Measurements from ENCODE around the gene PITPNB. TPM values are rescaled to one million over a fixed set of nuclear protein-coding genes. Genes with fewer than 3 reads are reported as not detected.

Gene PITPNB
- total RNA-seq, 4 donors from 2014 or later, result 34.7 to 47.6 (median 40.4) TPM

DNA sequence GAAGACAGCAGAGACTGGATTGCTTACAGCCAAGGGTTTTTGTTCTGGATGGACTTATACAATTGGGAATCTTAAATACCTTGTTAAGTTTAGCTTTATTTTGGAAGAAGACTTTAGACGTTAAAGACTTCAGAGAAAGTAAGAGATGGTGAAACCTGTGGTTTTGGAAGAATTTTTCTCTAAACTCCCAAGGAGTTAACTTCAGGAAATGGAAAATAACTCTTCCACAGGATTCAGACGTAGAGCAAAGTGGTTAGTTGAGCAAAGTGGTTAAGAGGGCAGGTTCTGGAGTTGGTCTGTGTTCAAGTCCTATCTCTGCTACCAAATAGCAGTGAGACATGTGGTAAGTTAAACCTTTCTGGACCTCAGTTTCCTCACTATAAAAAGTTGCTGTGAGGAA lies 12.8 kb downstream of the PITPNB start:
- 77% methylated on average over 2 of the region's 2 CpGs for WGBS
- no peaks in the 10 kb centered on the region for H3K9me3 ChIP-seq

DNA sequence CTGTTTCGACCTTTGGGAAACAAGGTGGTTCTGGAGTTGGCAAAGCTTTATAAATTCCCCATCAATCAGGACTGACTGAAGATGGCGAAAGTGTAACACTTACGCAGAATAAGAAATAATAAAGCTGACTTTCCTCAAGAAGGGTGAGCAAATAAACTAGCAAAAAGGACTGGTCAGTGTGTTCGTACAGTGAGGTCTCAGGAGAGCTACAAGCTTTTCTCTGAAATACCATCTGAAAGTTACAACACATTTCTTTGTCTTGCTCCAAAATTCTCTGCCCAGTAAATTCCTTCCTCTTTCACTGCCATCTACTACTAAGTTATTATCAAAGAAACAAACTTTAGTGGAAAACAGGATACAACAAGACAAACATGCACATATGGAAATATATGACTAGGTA lies 13.4 kb downstream of the PITPNB start:
- no peaks in the 10 kb centered on the region for H3K27me3 ChIP-seq
- H3K27ac ChIP-seq, result no peak overlapping the region
- no peak for TF ChIP-seq POLR2A (IDR thresholded peaks at IDR 0.05)
- no peak for TF ChIP-seq POLR2AphosphoS5 (IDR thresholded peaks at IDR 0.05)
- TF ChIP-seq, protein P1, sequence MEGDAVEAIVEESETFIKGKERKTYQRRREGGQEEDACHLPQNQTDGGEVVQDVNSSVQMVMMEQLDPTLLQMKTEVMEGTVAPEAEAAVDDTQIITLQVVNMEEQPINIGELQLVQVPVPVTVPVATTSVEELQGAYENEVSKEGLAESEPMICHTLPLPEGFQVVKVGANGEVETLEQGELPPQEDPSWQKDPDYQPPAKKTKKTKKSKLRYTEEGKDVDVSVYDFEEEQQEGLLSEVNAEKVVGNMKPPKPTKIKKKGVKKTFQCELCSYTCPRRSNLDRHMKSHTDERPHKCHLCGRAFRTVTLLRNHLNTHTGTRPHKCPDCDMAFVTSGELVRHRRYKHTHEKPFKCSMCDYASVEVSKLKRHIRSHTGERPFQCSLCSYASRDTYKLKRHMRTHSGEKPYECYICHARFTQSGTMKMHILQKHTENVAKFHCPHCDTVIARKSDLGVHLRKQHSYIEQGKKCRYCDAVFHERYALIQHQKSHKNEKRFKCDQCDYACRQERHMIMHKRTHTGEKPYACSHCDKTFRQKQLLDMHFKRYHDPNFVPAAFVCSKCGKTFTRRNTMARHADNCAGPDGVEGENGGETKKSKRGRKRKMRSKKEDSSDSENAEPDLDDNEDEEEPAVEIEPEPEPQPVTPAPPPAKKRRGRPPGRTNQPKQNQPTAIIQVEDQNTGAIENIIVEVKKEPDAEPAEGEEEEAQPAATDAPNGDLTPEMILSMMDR (IDR thresholded peaks at IDR 0.05), result no peak
- no peak for TF ChIP-seq EP300 (IDR thresholded peaks at IDR 0.05)
- DNase-seq (ENCODE audit: low spot score in 2 of 2), result no peak
- peaks cover 37% of the 10 kb centered on the region for H3K36me3 ChIP-seq
- H3K4me1 ChIP-seq, result no peaks in the 10 kb centered on the region
- H3K4me3 ChIP-seq, result no peak overlapping the region
- 76% methylated on average over 4 of the region's 4 CpGs for WGBS
- H3K9me3 ChIP-seq, result no peaks in the 10 kb centered on the region

More for the DNA sequence above, 12.8 kb downstream of the PITPNB start:
- no peaks in the 10 kb centered on the region for H3K27me3 ChIP-seq
- H3K27ac ChIP-seq, result no peak overlapping the region
- no peak overlapping the region for H3K4me3 ChIP-seq
- peaks cover 35% of the 10 kb centered on the region for H3K36me3 ChIP-seq
- H3K4me1 ChIP-seq, result no peaks in the 10 kb centered on the region
- TF ChIP-seq POLR2A (IDR thresholded peaks at IDR 0.05) (no peak), EP300 (IDR thresholded peaks at IDR 0.05) (no peak), POLR2AphosphoS5 (IDR thresholded peaks at IDR 0.05) (no peak)
- TF ChIP-seq, protein P1 (IDR thresholded peaks at IDR 0.05), result no peak
- DNase-seq (ENCODE audit: low spot score in 2 of 2), result no peak

DNA sequence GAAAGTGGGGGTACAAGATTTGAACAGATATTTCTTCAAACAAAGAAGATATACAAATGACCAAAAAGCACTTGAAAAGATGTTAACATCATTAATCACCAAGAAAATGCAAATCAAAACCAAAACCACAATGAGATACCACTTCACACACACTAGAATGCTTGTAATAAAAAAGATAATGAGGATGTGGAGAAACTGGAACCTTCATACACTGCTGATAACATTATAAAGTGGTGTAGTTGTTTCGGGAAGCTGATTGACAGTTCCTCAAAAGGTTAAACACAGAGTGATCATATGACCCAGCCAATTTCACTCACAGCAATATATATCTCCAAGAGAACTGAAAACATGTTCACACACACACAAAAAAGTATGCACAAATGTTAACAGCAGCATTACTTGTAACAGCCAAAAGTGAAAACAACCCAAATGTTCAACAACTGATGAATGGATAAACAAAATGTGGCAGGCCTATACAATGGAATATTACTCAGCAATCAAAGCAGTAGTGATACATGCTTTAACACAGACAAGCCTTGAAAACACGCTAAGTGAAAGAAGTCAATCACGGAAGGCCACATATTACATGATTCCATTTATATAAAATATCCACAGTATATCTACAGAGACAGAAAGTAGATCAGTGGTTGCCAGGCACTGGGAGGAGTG lies 15.1 kb downstream of the PITPNB start:
- no peak overlapping the region for H3K27ac ChIP-seq
- DNase-seq (ENCODE audit: low spot score in 2 of 2), result no peak
- WGBS, result 85% methylated on average over 3 of the region's 3 CpGs
- H3K4me1 ChIP-seq, result no peaks in the 10 kb centered on the region
- H3K27me3 ChIP-seq, result no peaks in the 10 kb centered on the region
- H3K9me3 ChIP-seq, result no peaks in the 10 kb centered on the region
- no peak overlapping the region for H3K4me3 ChIP-seq
- peaks cover 31% of the 10 kb centered on the region for H3K36me3 ChIP-seq
- no peak for TF ChIP-seq POLR2AphosphoS5 (IDR thresholded peaks at IDR 0.05)
- TF ChIP-seq, protein P1 (IDR thresholded peaks at IDR 0.05), result no peak
- TF ChIP-seq EP300 (IDR thresholded peaks at IDR 0.05), result no peak
- TF ChIP-seq POLR2A (IDR thresholded peaks at IDR 0.05), result no peak

DNA sequence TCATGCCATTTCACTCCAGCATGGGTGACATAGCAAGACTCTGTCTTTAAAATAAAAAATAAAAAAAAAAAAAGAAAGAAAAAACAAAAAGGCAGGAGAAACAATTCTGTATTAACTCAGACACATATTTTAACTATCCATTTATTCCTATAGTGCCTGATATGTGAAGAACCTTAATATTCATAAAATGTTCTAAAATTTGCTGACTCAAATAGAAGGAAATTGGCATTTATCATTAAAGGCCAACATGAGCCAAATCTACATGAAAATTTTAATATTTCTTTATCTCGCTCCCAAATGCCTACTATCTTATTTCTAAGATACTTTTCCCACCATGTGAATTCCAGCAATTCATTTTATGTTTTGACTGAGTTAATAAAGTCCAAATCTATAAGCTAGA lies 18.9 kb downstream of the PITPNB start:
- Histone ChIP-seq H3K36me3 (peaks cover 55% of the 10 kb centered on the region), H3K27ac (no peak overlapping the region), H3K4me3 (no peak overlapping the region), H3K27me3 (no peaks in the 10 kb centered on the region), H3K9me3 (no peaks in the 10 kb centered on the region), H3K4me1 (no peaks in the 10 kb centered on the region)
- 100% methylated on average over 1 of the region's 1 CpG for WGBS
- TF ChIP-seq POLR2A (IDR thresholded peaks at IDR 0.05), result no peak
- TF ChIP-seq EP300 (IDR thresholded peaks at IDR 0.05), result no peak
- TF ChIP-seq, protein P1 (IDR thresholded peaks at IDR 0.05), result no peak
- TF ChIP-seq POLR2AphosphoS5 (IDR thresholded peaks at IDR 0.05), result no peak
- no peak for DNase-seq (ENCODE audit: low spot score in 2 of 2)

DNA sequence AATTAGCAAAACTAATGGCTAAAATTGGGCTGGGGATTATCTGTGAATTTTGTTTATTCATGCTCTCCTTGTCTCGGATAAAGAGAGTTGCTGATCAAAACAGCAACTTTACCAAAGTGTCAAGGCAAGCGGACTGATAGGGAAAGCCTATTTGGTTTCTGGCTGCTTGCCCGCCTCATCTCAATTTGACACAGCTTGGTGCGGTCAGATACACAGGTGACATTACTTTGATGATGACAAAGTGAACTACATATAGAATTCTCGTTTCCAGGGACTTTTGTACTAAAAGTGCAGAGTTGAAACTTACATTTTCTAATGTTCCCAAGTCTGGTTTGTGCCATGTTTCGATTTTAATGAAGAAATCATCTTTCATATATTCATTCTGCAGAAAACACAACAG lies 22.8 kb downstream of the PITPNB start:
- Histone ChIP-seq H3K9me3 (no peaks in the 10 kb centered on the region), H3K4me3 (no peak overlapping the region), H3K4me1 (no peaks in the 10 kb centered on the region), H3K27ac (no peak overlapping the region), H3K36me3 (peaks cover 72% of the 10 kb centered on the region), H3K27me3 (no peaks in the 10 kb centered on the region)
- TF ChIP-seq, protein P1 (IDR thresholded peaks at IDR 0.05), result no peak
- no peak for TF ChIP-seq POLR2A (IDR thresholded peaks at IDR 0.05)
- no peak for TF ChIP-seq POLR2AphosphoS5 (IDR thresholded peaks at IDR 0.05)
- TF ChIP-seq EP300 (IDR thresholded peaks at IDR 0.05), result no peak
- no peak for DNase-seq (ENCODE audit: low spot score in 2 of 2)
- 90% methylated on average over 6 of the region's 6 CpGs for WGBS

Data from suprapubic skin (tissue), 4 donors.